Activated CD8-positive, alpha-beta T cell treated with anti-CD3 and anti-CD28 coated beads for 36 hours (primary cell): ENCODE measurements around the gene VPS13D. TPM values are rescaled to one million over a fixed set of nuclear protein-coding genes. Genes with fewer than 3 reads are reported as not detected.

ENCODE experiments used
- ATAC-seq: fragments of 200-7000 bp; cut with Tn5 transposase; one replicate; pipeline ENCODE4 v1.10.0; 2021; ENCODE audit warnings: mild to moderate bottlenecking, moderate library complexity
- CTCF ChIA-PET: fragments of 350-600 bp; sonication (Branson Sonifier 250); formaldehyde crosslinking; loops from one replicate; lab custom pipeline; 2021; ENCODE audit warnings: antibody characterized with exemption; lab: Charles Lee
- POLR2A ChIA-PET: fragments of 350-600 bp; sonication (Branson Sonifier 250); formaldehyde crosslinking; loops from one replicate; lab custom pipeline; 2021; ENCODE audit warnings: antibody characterized with exemption; lab: Charles Lee
- DNase-seq: peaks from one replicate; pipeline ENCODE4 v3.0.0-alpha.2; 2020
- H3K27ac Mint-ChIP-seq: one replicate; pipeline ENCODE4 v1.8.0; 2021; ENCODE audit warnings: mild to moderate bottlenecking, mixed read lengths
- H3K27me3 Mint-ChIP-seq: one replicate; pipeline ENCODE4 v1.8.0; 2021; ENCODE audit warnings: mixed read lengths
- H3K36me3 Mint-ChIP-seq: one replicate; pipeline ENCODE4 v1.8.0; 2021; ENCODE audit warnings: low read depth, mixed read lengths
- H3K4me1 Mint-ChIP-seq: one replicate; pipeline ENCODE4 v1.8.0; 2021; ENCODE audit warnings: low read depth, mixed read lengths
- H3K4me3 Mint-ChIP-seq: one replicate; pipeline ENCODE4 v1.8.0; 2021; ENCODE audit warnings: mild to moderate bottlenecking, moderate library complexity, mixed read lengths
- H3K9me3 Mint-ChIP-seq: one replicate; pipeline ENCODE4 v1.8.0; 2021; ENCODE audit warnings: mixed read lengths
- intact Hi-C: fragments of 100-400 bp; cut with micrococcal nuclease; formaldehyde crosslinking; loops from one replicate; pipeline ENCODE4 v1.10.0; 2022
- total RNA-seq, 2 experiments: library from RNA; stranded (reverse); gene quantifications; one replicate each; pipeline ENCODE4 v1.2.3, GENCODE V29; 2021
- TF ChIP-seq, protein P1 (sequence below): fragments of 200-600 bp; IDR thresholded peaks from one replicate; pipeline ENCODE4 v1.8.0; 2022; ENCODE audit warnings: antibody characterized with exemption, mild to moderate bottlenecking

Gene VPS13D
- total RNA-seq, 2 experiments from 2014 or later, result 28.1 to 30.7 TPM

DNA sequence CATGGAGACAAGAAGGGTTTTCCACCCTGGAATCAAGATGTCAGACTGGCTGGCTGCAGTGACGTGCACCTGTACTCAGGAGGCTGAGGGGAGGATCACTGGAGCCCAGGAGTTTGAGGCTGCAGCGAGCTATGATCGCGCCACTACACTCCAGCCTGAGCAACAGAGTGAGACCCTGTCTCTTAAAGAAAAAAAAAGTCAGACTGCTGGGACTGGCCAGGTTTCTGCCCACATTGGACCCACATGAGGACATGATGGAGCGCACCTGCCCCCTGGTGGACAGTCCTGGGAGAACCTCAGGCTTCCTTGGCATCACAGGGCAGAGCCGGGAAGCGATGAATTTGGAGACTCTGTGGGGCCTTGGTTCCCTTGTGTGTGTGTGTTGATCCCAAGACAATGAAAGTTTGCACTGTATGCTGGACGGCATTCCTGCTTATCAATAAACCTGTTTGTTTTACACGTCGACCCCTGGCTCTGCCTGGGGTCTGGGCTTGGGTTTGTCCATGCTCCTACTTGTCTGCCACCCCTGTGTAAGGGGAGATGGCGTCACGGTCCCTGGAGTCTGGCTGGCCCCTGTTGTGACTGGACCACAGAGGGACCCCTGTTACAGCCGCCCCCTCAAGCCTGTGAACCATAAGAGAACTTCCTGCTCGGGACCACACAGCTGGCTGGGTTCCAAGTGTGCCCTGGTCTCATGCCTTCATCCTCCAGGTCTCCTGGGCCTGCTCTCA lies 20.9 kb upstream of the VPS13D start:
- no peak overlapping the region for H3K4me3 Mint-ChIP-seq
- CTCF ChIA-PET, result interaction anchor here (0.7 to 13.5 kb wide), 17 partner anchors 9 to 133 kb away, joined by 3 to 395 read pairs (median 3); no protein-coding TSS in a partner anchor
- intact Hi-C loops, result loop anchor here (1.0 kb wide), 1 partner anchor 84 kb away; no protein-coding TSS in a partner anchor
- no peaks in the 10 kb centered on the region for H3K9me3 Mint-ChIP-seq
- peaks cover 53% of the 10 kb centered on the region for H3K4me1 Mint-ChIP-seq
- POLR2A ChIA-PET, result interaction anchor here (0.8 to 6.0 kb wide), 5 partner anchors 31 to 301 kb away, joined by 3 to 51 read pairs (median 4); no protein-coding TSS in a partner anchor
- ATAC-seq, result peak; percentile 61
- TF ChIP-seq, protein P1, sequence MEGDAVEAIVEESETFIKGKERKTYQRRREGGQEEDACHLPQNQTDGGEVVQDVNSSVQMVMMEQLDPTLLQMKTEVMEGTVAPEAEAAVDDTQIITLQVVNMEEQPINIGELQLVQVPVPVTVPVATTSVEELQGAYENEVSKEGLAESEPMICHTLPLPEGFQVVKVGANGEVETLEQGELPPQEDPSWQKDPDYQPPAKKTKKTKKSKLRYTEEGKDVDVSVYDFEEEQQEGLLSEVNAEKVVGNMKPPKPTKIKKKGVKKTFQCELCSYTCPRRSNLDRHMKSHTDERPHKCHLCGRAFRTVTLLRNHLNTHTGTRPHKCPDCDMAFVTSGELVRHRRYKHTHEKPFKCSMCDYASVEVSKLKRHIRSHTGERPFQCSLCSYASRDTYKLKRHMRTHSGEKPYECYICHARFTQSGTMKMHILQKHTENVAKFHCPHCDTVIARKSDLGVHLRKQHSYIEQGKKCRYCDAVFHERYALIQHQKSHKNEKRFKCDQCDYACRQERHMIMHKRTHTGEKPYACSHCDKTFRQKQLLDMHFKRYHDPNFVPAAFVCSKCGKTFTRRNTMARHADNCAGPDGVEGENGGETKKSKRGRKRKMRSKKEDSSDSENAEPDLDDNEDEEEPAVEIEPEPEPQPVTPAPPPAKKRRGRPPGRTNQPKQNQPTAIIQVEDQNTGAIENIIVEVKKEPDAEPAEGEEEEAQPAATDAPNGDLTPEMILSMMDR, result peak; percentile 95
- H3K36me3 Mint-ChIP-seq, result peaks cover 46% of the 10 kb centered on the region
- peak; percentile 92 for DNase-seq
- H3K27ac Mint-ChIP-seq, result peak overlapping the region; percentile 43
- H3K27me3 Mint-ChIP-seq, result no peaks in the 10 kb centered on the region

DNA sequence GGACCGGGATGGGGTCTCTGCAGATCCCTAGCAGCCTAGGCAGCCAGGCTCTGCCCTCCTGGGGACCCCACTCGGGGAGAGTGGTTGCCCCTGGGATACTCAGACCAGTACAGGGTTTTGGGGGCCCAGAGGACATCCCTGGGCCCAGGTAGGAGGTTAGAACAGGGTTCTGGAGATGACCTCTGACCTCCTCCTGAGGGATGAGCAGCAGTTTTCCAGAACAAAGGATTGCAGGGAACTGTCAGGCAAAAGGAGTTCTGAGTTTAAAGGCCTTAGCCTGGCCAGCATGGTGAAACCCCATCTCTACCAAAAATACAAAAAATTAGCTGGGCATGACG lies 20.4 kb upstream of the VPS13D start:
- Mint-ChIP-seq H3K4me1 (peaks cover 47% of the 10 kb centered on the region), H3K36me3 (peaks cover 41% of the 10 kb centered on the region), H3K4me3 (no peak overlapping the region), H3K27ac (peak overlapping the region; percentile 43), H3K27me3 (no peaks in the 10 kb centered on the region), H3K9me3 (no peaks in the 10 kb centered on the region)
- ChIA-PET POLR2A (interaction anchor here (0.8 to 6.0 kb wide), 6 partner anchors 18 to 299 kb away, joined by 3 to 51 read pairs (median 4); no protein-coding TSS in a partner anchor), CTCF (interaction anchor here (0.7 to 13.5 kb wide), 12 partner anchors 19 to 133 kb away, joined by 3 to 395 read pairs (median 4); no protein-coding TSS in a partner anchor)
- DNase-seq, result no peak
- TF ChIP-seq, protein P1, result no peak
- intact Hi-C loops, result no loop called here
- ATAC-seq, result no peak

DNA sequence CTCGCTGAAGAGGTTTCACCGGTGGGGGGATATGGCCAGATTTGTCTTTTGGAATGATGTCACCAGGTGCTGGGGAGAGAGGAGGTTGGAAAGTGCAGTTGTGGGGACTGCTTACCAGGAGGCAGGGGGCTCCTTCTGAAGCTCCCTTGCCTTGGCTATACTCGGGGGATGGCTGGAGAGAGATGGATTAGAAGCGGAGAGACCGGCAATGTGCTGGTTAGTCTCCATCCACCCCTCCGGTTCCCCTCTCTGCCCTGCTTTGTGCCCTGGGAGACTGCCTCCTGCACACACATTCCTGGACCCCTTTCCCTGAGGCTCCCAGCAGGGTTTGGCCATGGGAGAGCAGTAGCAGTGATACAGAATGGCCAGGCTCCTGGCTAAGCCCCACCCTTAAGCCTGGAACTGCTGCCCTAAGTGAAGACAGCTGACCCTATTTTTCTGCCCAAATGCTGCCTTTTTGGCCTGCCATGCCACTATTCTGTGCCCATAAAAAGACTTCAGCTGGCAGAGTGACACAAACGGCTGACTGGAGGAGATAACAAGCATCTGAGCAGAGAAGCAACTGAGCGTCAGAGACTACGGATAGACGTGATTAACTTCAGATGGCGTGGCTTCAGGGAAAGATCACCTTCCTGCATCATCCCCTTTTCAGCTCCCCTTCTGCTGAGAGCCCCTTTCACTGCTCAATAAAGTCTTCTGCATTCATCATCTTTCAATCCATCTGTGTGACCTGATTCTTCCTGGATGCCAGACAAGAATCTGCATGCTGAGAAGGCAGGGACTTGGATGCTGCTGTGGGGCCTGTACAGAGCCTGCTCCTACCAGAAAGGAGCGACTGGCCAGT lies 14.5 kb upstream of the VPS13D start:
- ChIA-PET POLR2A (interaction anchor here (0.9 to 3.0 kb wide), 3 partner anchors 90 to 414 kb away, joined by 3 to 9 read pairs (median 5); no protein-coding TSS in a partner anchor), CTCF (interaction anchor here (0.8 to 4.3 kb wide), 6 partner anchors 12 to 97 kb away, joined by 3 to 49 read pairs (median 4); no protein-coding TSS in a partner anchor)
- Mint-ChIP-seq H3K4me3 (no peak overlapping the region), H3K9me3 (no peaks in the 10 kb centered on the region), H3K27me3 (no peaks in the 10 kb centered on the region), H3K27ac (no peak overlapping the region), H3K36me3 (no peaks in the 10 kb centered on the region), H3K4me1 (peaks cover 6% of the 10 kb centered on the region)
- TF ChIP-seq, protein P1, result no peak
- ATAC-seq, result no peak
- no peak for DNase-seq
- intact Hi-C loops, result no loop called here

DNA sequence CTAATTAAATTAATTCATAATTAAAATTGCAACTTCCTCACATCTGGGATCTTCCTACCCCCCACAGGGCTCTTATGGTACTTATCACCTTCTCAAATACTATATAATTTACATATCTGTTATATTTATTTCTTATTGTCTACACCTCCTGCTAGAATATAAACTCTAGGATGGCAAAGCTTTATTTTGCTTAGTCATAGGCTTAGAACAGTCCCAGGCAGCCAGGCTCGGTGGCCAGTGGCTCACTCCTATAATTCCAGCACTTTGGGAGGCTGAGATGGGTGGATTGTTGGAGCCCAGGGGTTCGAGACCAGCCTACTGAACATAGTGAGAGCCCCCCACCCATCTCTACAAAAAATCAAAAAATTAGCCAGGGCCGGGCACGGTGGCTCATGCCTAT lies 10.0 kb upstream of the VPS13D start:
- H3K4me3 Mint-ChIP-seq, result no peak overlapping the region
- CTCF ChIA-PET, result interaction anchor here (1.2 to 2.4 kb wide), 3 partner anchors 24 to 439 kb away, joined by 4 to 30 read pairs (median 6); no protein-coding TSS in a partner anchor
- intact Hi-C loops, result no loop called here
- no peaks in the 10 kb centered on the region for H3K27me3 Mint-ChIP-seq
- ATAC-seq, result no peak
- POLR2A ChIA-PET, result interaction anchor here (1.2 kb wide), 1 partner anchor 41 kb away, joined by 4 read pairs; no protein-coding TSS in a partner anchor
- H3K27ac Mint-ChIP-seq, result no peak overlapping the region
- no peaks in the 10 kb centered on the region for H3K4me1 Mint-ChIP-seq
- TF ChIP-seq, protein P1, result no peak
- H3K9me3 Mint-ChIP-seq, result no peaks in the 10 kb centered on the region
- H3K36me3 Mint-ChIP-seq, result no peaks in the 10 kb centered on the region
- DNase-seq, result no peak
